HepG2 (cell line): ENCODE results near the gene MMP24OS. TPM values are rescaled to one million over a fixed set of nuclear protein-coding genes. Genes with fewer than 3 reads are reported as not detected.

Source experiments
- CCDC6 ChIP-seq: sonication (generic); formaldehyde crosslinking; IDR thresholded peaks from 2 replicates; pipeline ENCODE4 v1.8.1; 2022; ENCODE audit warnings: mild to moderate bottlenecking, missing genetic modification reagents, moderate library complexity
- CREM ChIP-seq, 2 experiments: sonication (generic) in 1 of 2; formaldehyde crosslinking in 1 of 2; IDR thresholded peaks; 2 replicates each; pipeline versions ENCODE4 v1.4.0 to v1.6.1; 2016 to 2020; ENCODE audit warnings: antibody characterized with exemption in 1 of 2, mild to moderate bottlenecking in 1 of 2, missing genetic modification reagents in 1 of 2
- KLF16 ChIP-seq, 2 experiments: sonication (generic) in 1 of 2; formaldehyde crosslinking in 1 of 2; IDR thresholded peaks; 2 replicates each; pipeline versions ENCODE4 v1.6.1 to v1.8.0; 2016 to 2023; ENCODE audit warnings: missing genetic modification reagents in 2 of 2, missing compliant biosample characterization in 1 of 2
- MBD4 ChIP-seq: IDR thresholded peaks from 2 replicates; pipeline ENCODE4 v1.6.1; 2012; ENCODE audit warnings: low read length, inconsistent platforms, borderline replicate concordance
- MEIS2 ChIP-seq: sonication (generic); formaldehyde crosslinking; IDR thresholded peaks from 2 replicates; pipeline ENCODE4 v1.9.0; 2021; ENCODE audit warnings: mild to moderate bottlenecking, missing genetic modification reagents
- NFE2 ChIP-seq: sonication (generic); formaldehyde crosslinking; IDR thresholded peaks from 2 replicates; pipeline ENCODE4 v1.4.0; 2020; ENCODE audit warnings: missing genetic modification reagents
- NKX3-1 ChIP-seq: sonication (generic); formaldehyde crosslinking; IDR thresholded peaks from 2 replicates; pipeline ENCODE4 v1.5.0; 2020; ENCODE audit warnings: missing genetic modification reagents
- NR2C2 ChIP-seq: sonication (generic); formaldehyde crosslinking; IDR thresholded peaks from 2 replicates; pipeline ENCODE4 v1.4.0; 2020; ENCODE audit warnings: missing genetic modification reagents, mild to moderate bottlenecking, moderate library complexity, borderline replicate concordance
- RFX1 ChIP-seq: fragments of 450-650 bp; IDR thresholded peaks from 2 replicates; pipeline ENCODE4 v1.6.1; 2017
- SAFB2 ChIP-seq: sonication (generic); formaldehyde crosslinking; IDR thresholded peaks from 2 replicates; pipeline ENCODE4 v1.5.1; 2020; ENCODE audit warnings: missing genetic modification reagents, low read depth, mild to moderate bottlenecking, borderline replicate concordance
- ZNF20 ChIP-seq: sonication (generic); formaldehyde crosslinking; IDR thresholded peaks from 2 replicates; pipeline ENCODE4 v1.4.0; 2020; ENCODE audit warnings: mild to moderate bottlenecking, moderate library complexity, missing genetic modification reagents
- ZNF430 ChIP-seq: sonication (generic); formaldehyde crosslinking; IDR thresholded peaks from 2 replicates; pipeline ENCODE4 v1.9.0; 2021; ENCODE audit warnings: mild to moderate bottlenecking, missing genetic modification reagents
- ZNF629 ChIP-seq: sonication (generic); formaldehyde crosslinking; conservative IDR thresholded peaks from 2 replicates; pipeline ENCODE4 v1.5.0; 2020; ENCODE audit warnings: missing genetic modification reagents
- ZNF780A ChIP-seq: sonication (generic); formaldehyde crosslinking; IDR thresholded peaks from 2 replicates; pipeline ENCODE4 v1.8.0; 2022; ENCODE audit warnings: mild to moderate bottlenecking, missing genetic modification reagents, moderate library complexity
- polyA plus RNA-seq, 8 experiments: library from polyadenylated mRNA; depleted of rRNA in 3 of 8; stranded (reverse) in 7 of 8; unstranded in 1 of 8; fragments of >200 nt; fragmentation: Illumina TruSeq in 4 of 8; extraction: Trizol in 4 of 8; gene quantifications; 2 replicates each; pipeline versions ENCODE4 v1.2.1 to v1.2.3, GENCODE V29; 2011 to 2016; ENCODE audit warnings: low read depth in 4 of 8, missing spikeins in 1 of 8, mixed read lengths in 1 of 8; ENCODE audit not compliant: insufficient read depth in 1 of 8
- total RNA-seq, 5 experiments: library from RNA; depleted of rRNA; stranded (reverse); fragments of >200 nt; fragmentation: Illumina TruSeq; extraction: Trizol; gene quantifications; 2 replicates each; pipeline ENCODE4 v1.2.3, GENCODE V29; 2016; ENCODE audit warnings: low read depth in 1 of 5
- TF ChIP-seq, protein P1 (sequence below): sonication (generic); formaldehyde crosslinking; IDR thresholded peaks from 2 replicates; pipeline ENCODE4 v1.5.1; 2020; ENCODE audit warnings: missing genetic modification reagents, mild to moderate bottlenecking, borderline replicate concordance
- TF ChIP-seq, protein P2 (sequence below): sonication (generic); formaldehyde crosslinking; IDR thresholded peaks from 2 replicates; pipeline ENCODE4 v1.4.0; 2020; ENCODE audit warnings: mild to moderate bottlenecking, low read depth, missing genetic modification reagents
- TF ChIP-seq, protein P3 (sequence below): sonication (generic); formaldehyde crosslinking; IDR thresholded peaks from 2 replicates; pipeline ENCODE4 v1.4.0; 2020; ENCODE audit warnings: missing genetic modification reagents
- TF ChIP-seq, protein P4 (sequence below): sonication (generic); formaldehyde crosslinking; IDR thresholded peaks from 2 replicates; pipeline ENCODE4 v1.4.0; 2020; ENCODE audit warnings: missing genetic modification reagents, mild to moderate bottlenecking, borderline replicate concordance
- TF ChIP-seq, protein P5 (sequence below): sonication (generic); formaldehyde crosslinking; IDR thresholded peaks from 2 replicates; pipeline ENCODE4 v1.5.0; 2020; ENCODE audit warnings: missing genetic modification reagents, mild to moderate bottlenecking, borderline replicate concordance

The MMP24OS gene
- total and polyA plus RNA-seq, 2 of the 13 experiments (the other 11 are each of a cell fraction or from before 2014, with no cell fraction given) = 6.0 to 8.5 TPM

DNA sequence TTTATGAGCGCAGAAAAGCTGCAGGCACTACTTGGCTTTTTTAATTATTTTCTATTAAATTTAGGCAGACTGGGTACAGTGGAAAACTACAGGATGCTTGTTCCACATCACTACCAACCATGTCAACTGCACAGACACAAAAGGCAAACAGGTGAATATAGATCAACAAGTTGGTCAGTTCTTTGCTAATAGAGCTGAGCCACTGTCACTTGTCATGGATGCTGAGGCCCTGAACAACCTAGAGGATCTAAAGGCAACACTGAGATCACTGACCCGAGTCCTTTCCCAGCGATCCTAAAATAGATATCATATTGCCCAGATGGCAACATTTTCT, 48.8 kb upstream of the MMP24OS start (continued):
- TF ChIP-seq MEIS2 (CRISPR knock-in tag) (no peak), NFE2 (CRISPR knock-in tag) (no peak; the same call in 1 of the 2 replicates), RFX1 (no peak), CCDC6 (CRISPR knock-in tag) (no peak), KLF16 (CRISPR knock-in tag; IDR thresholded peaks at IDR 0.05) (no peak), ZNF780A (no peak), ZNF430 (CRISPR knock-in tag) (peak; percentile 67; the same call in 1 of the 2 replicates), MBD4 (no peak; the same call in 1 of the 2 replicates), NR2C2 (CRISPR knock-in tag) (no peak), SAFB2 (CRISPR knock-in tag) (peak; percentile 54; the same call in 1 of the 2 replicates), ZNF20 (CRISPR knock-in tag) (no peak), NKX3-1 (no peak), ZNF629 (CRISPR knock-in tag) (no peak), CREM (IDR thresholded peaks at IDR 0.05) (no peak), CREM (CRISPR knock-in tag; IDR thresholded peaks at IDR 0.05) (no peak)
- TF ChIP-seq, protein P1, sequence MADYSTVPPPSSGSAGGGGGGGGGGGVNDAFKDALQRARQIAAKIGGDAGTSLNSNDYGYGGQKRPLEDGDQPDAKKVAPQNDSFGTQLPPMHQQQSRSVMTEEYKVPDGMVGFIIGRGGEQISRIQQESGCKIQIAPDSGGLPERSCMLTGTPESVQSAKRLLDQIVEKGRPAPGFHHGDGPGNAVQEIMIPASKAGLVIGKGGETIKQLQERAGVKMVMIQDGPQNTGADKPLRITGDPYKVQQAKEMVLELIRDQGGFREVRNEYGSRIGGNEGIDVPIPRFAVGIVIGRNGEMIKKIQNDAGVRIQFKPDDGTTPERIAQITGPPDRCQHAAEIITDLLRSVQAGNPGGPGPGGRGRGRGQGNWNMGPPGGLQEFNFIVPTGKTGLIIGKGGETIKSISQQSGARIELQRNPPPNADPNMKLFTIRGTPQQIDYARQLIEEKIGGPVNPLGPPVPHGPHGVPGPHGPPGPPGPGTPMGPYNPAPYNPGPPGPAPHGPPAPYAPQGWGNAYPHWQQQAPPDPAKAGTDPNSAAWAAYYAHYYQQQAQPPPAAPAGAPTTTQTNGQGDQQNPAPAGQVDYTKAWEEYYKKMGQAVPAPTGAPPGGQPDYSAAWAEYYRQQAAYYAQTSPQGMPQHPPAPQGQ (CRISPR knock-in tag) = no peak
- TF ChIP-seq, protein P2, sequence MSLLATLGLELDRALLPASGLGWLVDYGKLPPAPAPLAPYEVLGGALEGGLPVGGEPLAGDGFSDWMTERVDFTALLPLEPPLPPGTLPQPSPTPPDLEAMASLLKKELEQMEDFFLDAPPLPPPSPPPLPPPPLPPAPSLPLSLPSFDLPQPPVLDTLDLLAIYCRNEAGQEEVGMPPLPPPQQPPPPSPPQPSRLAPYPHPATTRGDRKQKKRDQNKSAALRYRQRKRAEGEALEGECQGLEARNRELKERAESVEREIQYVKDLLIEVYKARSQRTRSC (CRISPR knock-in tag) = peak; percentile 51; the same call in 1 of the 2 replicates
- TF ChIP-seq, protein P3, sequence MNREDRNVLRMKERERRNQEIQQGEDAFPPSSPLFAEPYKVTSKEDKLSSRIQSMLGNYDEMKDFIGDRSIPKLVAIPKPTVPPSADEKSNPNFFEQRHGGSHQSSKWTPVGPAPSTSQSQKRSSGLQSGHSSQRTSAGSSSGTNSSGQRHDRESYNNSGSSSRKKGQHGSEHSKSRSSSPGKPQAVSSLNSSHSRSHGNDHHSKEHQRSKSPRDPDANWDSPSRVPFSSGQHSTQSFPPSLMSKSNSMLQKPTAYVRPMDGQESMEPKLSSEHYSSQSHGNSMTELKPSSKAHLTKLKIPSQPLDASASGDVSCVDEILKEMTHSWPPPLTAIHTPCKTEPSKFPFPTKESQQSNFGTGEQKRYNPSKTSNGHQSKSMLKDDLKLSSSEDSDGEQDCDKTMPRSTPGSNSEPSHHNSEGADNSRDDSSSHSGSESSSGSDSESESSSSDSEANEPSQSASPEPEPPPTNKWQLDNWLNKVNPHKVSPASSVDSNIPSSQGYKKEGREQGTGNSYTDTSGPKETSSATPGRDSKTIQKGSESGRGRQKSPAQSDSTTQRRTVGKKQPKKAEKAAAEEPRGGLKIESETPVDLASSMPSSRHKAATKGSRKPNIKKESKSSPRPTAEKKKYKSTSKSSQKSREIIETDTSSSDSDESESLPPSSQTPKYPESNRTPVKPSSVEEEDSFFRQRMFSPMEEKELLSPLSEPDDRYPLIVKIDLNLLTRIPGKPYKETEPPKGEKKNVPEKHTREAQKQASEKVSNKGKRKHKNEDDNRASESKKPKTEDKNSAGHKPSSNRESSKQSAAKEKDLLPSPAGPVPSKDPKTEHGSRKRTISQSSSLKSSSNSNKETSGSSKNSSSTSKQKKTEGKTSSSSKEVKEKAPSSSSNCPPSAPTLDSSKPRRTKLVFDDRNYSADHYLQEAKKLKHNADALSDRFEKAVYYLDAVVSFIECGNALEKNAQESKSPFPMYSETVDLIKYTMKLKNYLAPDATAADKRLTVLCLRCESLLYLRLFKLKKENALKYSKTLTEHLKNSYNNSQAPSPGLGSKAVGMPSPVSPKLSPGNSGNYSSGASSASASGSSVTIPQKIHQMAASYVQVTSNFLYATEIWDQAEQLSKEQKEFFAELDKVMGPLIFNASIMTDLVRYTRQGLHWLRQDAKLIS = no peak
- TF ChIP-seq, protein P4, sequence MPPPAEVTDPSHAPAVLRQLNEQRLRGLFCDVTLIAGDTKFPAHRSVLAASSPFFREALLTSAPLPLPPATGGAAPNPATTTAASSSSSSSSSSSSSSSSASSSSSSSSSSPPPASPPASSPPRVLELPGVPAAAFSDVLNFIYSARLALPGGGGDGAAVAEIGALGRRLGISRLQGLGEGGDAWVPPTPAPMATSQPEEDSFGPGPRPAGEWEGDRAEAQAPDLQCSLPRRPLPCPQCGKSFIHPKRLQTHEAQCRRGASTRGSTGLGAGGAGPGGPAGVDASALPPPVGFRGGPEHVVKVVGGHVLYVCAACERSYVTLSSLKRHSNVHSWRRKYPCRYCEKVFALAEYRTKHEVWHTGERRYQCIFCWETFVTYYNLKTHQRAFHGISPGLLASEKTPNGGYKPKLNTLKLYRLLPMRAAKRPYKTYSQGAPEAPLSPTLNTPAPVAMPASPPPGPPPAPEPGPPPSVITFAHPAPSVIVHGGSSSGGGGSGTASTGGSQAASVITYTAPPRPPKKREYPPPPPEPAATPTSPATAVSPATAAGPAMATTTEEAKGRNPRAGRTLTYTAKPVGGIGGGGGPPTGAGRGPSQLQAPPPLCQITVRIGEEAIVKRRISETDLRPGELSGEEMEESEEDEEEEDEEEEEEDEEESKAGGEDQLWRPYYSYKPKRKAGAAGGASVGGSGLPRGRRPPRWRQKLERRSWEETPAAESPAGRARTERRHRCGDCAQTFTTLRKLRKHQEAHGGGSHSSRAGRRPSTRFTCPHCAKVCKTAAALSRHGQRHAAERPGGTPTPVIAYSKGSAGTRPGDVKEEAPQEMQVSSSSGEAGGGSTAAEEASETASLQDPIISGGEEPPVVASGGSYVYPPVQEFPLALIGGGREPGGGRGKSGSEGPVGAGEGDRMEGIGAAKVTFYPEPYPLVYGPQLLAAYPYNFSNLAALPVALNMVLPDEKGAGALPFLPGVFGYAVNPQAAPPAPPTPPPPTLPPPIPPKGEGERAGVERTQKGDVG (CRISPR knock-in tag) = 0 out of 2 replicates have a peak, but pooled peaks have one; percentile 43
- TF ChIP-seq, protein P5, sequence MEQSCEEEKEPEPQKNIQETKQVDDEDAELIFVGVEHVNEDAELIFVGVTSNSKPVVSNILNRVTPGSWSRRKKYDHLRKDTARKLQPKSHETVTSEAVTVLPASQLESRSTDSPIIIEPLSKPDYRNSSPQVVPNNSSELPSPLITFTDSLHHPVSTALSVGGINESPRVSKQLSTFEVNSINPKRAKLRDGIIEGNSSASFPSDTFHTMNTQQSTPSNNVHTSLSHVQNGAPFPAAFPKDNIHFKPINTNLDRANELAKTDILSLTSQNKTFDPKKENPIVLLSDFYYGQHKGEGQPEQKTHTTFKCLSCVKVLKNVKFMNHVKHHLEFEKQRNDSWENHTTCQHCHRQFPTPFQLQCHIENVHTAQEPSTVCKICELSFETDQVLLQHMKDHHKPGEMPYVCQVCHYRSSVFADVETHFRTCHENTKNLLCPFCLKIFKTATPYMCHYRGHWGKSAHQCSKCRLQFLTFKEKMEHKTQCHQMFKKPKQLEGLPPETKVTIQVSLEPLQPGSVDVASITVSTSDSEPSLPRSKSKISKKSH (CRISPR knock-in tag) = no peak
